H1 (cell line): ENCODE data around the gene TFAP2E. TPM values are rescaled to one million over a fixed set of nuclear protein-coding genes. Genes with fewer than 3 reads are reported as not detected.

Experiments used
- BACH1 ChIP-seq: IDR thresholded peaks from 2 replicates; pipeline ENCODE4 v1.6.1; 2012; ENCODE audit warnings: low read length, improper control_type of control experiment
- CHD7 ChIP-seq: fragments of 300-600 bp; sonication (generic); IDR thresholded peaks from 2 replicates; pipeline ENCODE4 v1.7.1; 2012; ENCODE audit warnings: low read length, moderate library complexity, mild to moderate bottlenecking, inconsistent platforms; ENCODE audit not compliant: insufficient replicate concordance
- GABPA ChIP-seq: IDR thresholded peaks from 2 replicates; pipeline ENCODE4 v1.6.1; 2011; ENCODE audit warnings: mild to moderate bottlenecking, low read length, moderate library complexity, borderline replicate concordance; ENCODE audit not compliant: insufficient read depth
- polyA plus RNA-seq, 7 experiments: library from polyadenylated mRNA; depleted of rRNA in 3 of 7; stranded (reverse) in 5 of 7; unstranded in 2 of 7; fragments of >200 nt in 5 of 7; fragments of 200-250 nt in 2 of 7; gene quantifications; 1 replicate in 5 of 7; 2 replicates in 1 of 7; 4 replicates in 1 of 7; pipeline versions ENCODE4 v1.2.1 to v1.2.3, GENCODE V29; 2011 to 2013; ENCODE audit warnings: missing spikeins in 2 of 7, mixed read lengths in 2 of 7
- total RNA-seq: library from RNA; stranded (reverse); fragmentation: NEBNext Ultra II Directional; extraction: Animal tissue kit (Norgen Biotek cat#: 25700); gene quantifications from 2 replicates; pipeline ENCODE4 v1.2.1, GENCODE V29; 2021

TFAP2E gene
- total and polyA plus RNA-seq, 2 of the 8 experiments (the other 6 are each of a cell fraction or from before 2014, with no cell fraction given) = 0.24 to 0.50 TPM

- TF ChIP-seq CHD7 (no peak), GABPA (no peak), BACH1 (no peak)
Measured at GRCh38 chr1:35560256-35561225, 12.6 kb upstream of the TFAP2E start (continued).
